ENCODE results near the gene SMCO1. TPM values are rescaled to one million over a fixed set of nuclear protein-coding genes. Genes with fewer than 3 reads are reported as not detected.
"Not testable (repeated sequence)": the region's sequence is repeated elsewhere in the genome, so short reads cannot be mapped to it uniquely, and the experiment has no call there.

SMCO1 gene
- total RNA-seq, 1 donor from 2014 or later, result 89.9 TPM

DNA sequence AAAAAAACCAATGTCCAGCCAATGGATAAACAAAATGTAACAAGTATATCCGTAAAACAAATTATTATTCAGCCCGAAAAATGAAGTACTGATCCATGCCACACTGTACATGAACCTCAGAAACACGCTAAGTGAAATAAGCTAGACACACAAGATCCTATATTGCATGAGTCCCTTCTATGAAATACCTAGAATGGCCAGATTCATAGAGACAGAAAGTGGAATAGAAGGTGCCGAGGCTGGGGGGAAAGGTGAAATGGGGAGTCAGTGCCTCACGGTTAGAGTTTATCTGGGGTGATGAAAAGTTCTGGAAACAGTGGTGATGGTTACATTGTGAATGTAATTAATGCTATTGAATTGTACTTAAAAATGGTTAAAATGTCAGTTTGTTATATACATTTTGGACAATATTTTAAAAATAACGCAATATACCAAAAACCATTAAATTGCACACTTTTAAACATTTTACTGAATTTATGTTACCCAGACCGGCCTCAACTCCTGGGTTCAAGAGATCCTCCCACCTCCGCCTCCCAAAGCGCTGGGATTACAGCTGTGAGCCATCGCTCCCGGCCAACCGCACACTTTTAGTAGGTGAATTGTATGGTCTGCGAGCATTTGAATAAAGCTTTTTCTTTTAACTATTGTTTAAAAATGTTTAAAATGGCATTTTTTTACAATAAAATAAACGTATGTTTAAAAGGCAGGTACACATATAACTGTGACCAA, 13.7 kb downstream of the SMCO1 start:
- intact Hi-C loops (cut with DNase I), result no loop called here

DNA sequence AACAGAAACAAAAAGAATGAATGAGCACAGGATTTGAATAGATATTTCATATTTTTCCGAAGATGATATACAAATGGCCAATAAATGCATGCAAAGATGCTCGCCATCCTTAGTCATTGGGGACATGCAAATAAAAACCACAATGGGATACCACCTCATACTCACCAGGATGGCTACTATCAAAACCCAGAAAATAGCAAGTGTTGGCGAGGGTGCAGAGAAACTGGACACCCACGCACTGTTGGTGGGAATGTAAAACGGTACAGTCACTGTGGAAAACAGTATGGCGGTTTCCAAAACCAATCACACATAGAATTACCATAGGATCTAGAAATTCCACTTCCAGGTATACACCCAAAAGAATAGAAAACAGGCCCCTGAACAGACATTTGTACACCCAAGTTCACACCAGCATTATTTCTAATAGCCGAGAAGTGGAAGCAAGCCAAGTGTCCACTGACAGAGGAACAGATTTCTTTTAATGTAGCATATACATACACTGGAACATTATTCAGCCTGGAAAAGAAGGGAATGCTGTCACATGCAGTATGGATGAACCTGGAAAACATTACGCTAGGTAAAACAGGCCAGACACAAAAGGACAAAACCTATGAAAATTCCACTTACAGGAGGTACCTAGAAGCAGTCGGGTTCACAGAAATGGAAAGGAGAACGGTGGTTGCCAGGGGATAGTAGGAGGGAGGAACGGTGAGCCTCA, 15.2 kb downstream of the SMCO1 start:
- intact Hi-C loops (cut with DNase I), result no loop called here
- DNase-seq (no peak), ATAC-seq (ENCODE audit: poor library complexity) (no peak)

More for the DNA sequence above, 13.7 kb downstream of the SMCO1 start:
- no peak for ATAC-seq (ENCODE audit: poor library complexity)
- no peak for DNase-seq

DNA sequence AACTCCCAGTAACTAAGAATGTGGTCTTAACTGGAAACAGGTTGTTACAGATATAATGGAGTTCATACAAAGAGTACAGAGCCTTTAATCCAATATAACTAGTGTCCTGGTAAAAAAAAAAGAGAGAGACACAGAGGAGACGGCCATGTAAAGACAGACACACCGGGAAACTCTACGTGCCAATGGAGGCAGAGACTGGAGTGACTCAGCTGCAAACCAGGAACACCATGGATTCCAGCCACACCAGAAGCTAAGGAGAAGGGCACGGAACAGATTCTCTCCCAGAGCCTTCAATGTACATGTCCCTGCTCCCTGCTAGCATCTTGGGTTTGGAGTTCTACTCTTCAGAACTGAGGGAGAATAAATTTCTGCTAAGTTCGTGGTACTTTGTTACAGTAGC, 16.1 kb downstream of the SMCO1 start:
- DNase-seq, result no peak
- no peak for ATAC-seq (ENCODE audit: poor library complexity)
- intact Hi-C loops (cut with DNase I), result no loop called here

DNA sequence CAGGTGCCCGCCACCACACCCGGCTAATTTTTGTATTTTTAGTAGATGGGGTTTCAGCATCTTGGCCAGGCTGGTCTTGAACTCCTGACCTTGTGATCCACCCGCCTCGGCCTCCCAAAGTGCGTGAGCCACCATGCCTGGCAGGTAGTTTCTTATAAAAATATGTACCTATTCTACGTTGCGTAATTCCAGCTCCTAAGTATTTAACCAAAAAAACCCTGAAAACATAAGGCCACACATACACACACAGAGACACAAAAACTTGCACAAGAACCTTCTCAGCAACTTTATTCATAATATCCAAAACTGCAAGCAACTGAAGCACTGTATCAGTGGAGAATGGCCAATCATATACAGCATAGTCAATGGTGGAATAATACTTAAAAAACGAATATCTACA, 16.8 kb downstream of the SMCO1 start:
- DNase-seq, result no peak
- ATAC-seq (ENCODE audit: poor library complexity), result no peak
- intact Hi-C loops (cut with DNase I), result no loop called here

DNA sequence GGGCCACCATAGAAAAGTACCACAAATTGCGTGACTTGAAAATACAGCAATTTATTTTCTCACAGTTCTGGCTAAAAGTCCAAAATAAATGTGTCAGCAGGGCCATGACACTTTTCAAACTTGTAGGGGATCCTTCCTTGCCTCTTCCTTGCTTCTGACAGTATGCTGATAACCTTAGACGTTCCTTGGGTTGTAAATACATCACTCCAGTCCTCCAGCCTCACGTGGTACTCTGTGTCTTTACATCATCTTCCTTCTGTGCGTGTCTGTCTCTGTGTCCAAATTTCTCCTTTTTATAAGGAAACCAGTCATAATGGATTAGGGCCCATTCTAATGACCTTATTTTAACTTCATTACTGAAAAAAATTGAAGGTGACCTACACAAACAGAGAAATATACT, 19.0 kb downstream of the SMCO1 start:
- intact Hi-C loops (cut with DNase I), result no loop called here
- no peak for DNase-seq
- ATAC-seq (ENCODE audit: poor library complexity), result no peak

- DNase-seq (no peak), ATAC-seq (ENCODE audit: poor library complexity) (no peak)
- intact Hi-C loops (cut with DNase I), result no loop called here
These were observed 21.9 kb downstream of the SMCO1 start for GRCh38 chr3:196493292-196493691.

DNA sequence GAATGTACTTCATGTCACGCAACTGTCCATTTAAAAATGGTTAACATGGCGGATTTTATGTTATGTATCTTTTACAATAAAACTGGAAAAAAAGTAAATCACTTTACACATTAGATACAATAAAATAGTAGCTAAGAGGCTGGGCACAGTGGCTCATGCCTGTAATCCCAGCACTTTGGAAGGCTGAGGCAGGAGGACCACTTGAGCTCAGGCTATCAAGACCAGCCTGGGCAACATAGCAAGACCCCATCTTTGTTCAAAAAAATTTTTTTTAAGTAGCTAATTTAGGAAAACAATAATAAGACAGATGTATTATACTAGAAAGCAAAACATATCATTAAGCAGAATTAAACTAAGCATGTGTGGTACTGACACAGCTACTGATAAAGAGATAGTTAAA, 23.1 kb downstream of the SMCO1 start:
- DNase-seq (no peak), ATAC-seq (ENCODE audit: poor library complexity) (no peak)
- intact Hi-C loops (cut with DNase I), result no loop called here

- intact Hi-C loops (cut with DNase I), result no loop called here
- no peak for DNase-seq
- ATAC-seq (ENCODE audit: poor library complexity), result no peak
These were observed 25.4 kb downstream of the SMCO1 start for GRCh38 chr3:196489747-196490146.

GRCh38 chr3:196486263-196486662, 28.9 kb downstream of the SMCO1 start:
- ATAC-seq (ENCODE audit: poor library complexity), result no peak
- intact Hi-C loops (cut with DNase I), result no loop called here
- no peak for DNase-seq

DNA sequence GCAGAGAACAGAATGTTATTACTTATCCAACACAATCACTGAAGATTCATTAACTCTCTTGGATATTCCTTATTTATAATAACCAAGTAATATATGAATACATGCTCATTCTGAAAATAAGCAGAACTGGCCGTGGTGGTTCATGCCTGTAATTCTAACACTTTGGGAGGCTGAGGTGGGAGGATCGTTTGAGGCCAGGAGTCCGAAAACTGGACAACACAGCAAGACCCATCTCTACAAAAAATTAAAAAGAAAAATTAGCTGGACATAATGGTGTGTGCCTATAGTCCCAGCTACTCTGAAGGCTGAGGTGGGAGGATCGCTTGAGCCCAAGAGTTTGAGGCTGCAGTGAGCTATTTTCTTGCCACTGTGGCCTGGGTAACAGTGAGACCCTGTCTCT, 37.5 kb downstream of the SMCO1 start:
- no peak for ATAC-seq (ENCODE audit: poor library complexity)
- DNase-seq, result no peak
- intact Hi-C loops (cut with DNase I), result no loop called here

- intact Hi-C loops (cut with DNase I), result no loop called here
- no peak for ATAC-seq (ENCODE audit: poor library complexity)
- no peak for DNase-seq
These were observed 42.9 kb downstream of the SMCO1 start for GRCh38 chr3:196472286-196472685.

GRCh38 chr3:196471551-196471950, 43.6 kb downstream of the SMCO1 start:
- intact Hi-C loops (cut with DNase I), result no loop called here
- DNase-seq, result no peak
- no peak for ATAC-seq (ENCODE audit: poor library complexity)

DNA sequence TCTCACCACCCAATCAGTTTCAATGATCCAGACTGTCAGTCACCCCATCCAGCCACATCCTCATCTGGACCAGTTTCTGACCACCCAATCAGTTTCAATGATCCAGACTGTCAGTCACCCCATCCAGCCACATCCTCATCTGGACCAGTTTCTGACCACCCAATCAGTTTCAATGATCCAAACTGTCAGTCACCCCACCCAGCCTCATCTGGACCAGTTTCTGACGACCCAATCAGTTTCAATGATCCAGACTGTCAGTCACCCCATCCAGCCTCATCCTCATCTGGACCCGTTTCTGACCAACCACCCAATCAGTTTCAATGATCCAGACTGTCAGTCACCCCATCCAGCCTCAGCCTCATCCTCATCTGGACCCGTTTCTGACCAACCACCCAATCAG, 45.0 kb downstream of the SMCO1 start:
- intact Hi-C loops (cut with DNase I); ATAC-seq (ENCODE audit: poor library complexity); DNase-seq: not testable (repeated sequence)

GRCh38 chr3:196463804-196464203, 51.3 kb downstream of the SMCO1 start:
- ATAC-seq (ENCODE audit: poor library complexity) (no peak), DNase-seq (no peak)
- intact Hi-C loops (cut with DNase I), result no loop called here

- DNase-seq, result no peak
- ATAC-seq (ENCODE audit: poor library complexity), result no peak
- intact Hi-C loops (cut with DNase I), result no loop called here
These were observed 51.7 kb downstream of the SMCO1 start for GRCh38 chr3:196463478-196463756.

GRCh38 chr3:196462680-196463477, 52.3 kb downstream of the SMCO1 start:
- intact Hi-C loops (cut with DNase I); ATAC-seq (ENCODE audit: poor library complexity); DNase-seq: not testable (repeated sequence)

DNA sequence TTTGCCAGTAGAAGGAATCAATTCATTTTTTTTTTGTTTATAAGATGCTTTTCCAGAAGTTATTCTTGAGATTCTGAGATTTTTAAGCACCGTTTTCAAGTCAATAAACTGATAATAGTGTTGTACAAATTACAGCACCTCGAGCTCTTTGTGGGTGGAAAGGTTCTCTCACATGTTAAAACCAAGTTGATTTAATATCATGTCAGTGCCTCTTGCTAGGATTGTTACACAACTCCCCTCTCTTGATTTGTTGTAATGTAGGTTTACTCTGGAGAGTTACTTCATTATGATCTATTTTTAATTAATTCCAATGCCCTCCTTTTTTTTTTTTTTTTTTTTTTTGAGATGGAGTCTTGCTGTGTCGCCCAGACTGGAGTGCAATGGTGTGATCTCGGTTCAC, 57.1 kb downstream of the SMCO1 start:
- DNase-seq (no peak), ATAC-seq (ENCODE audit: poor library complexity) (no peak)
- intact Hi-C loops (cut with DNase I), result no loop called here

DNA sequence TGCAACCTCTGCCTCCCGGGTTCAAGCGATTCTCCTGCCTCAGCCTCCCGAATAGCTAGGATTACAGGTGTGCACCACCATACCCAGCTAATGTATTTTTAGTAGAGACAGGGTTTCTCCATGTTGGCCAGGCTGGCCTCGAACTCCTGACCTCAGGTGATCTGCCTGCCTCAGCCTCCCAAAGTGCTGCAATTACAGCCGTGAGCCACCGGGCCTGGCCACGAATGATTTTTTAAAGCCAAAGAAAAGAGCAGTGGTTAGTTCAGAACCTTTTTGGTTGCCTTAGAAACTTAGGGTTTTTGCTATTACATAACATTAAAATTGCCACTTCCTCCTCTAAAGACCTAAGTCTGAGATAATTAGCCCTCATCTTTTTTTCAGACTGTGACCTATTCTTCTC, 57.7 kb downstream of the SMCO1 start:
- intact Hi-C loops (cut with DNase I); ATAC-seq (ENCODE audit: poor library complexity): not testable (repeated sequence)

More for the DNA sequence above, 57.7 kb downstream of the SMCO1 start:
- DNase-seq, result not testable (repeated sequence)

Measured in Right ventricle myocardium superior (tissue), 1 donor.